IMR-90 (cell line): ENCODE measurements around the gene PLD2. TPM values are rescaled to one million over a fixed set of nuclear protein-coding genes. Genes with fewer than 3 reads are reported as not detected.

ENCODE experiments used
- ATAC-seq: fragments of 200-7000 bp; cut with Tn5 transposase; 2 replicates; pipeline ENCODE4 v1.9.1; 2020; ENCODE audit warnings: low read depth, mild to moderate bottlenecking, moderate library complexity
- BruUV-seq: library from RNA; stranded (reverse); fragments of 400-500 nt; replicated peaks from 2 replicates; lab custom pipeline; 2021; lab: Mats Ljungman, UMichigan
- CTCF ChIA-PET: fragments of 300-600 bp; formaldehyde crosslinking; extraction: SDS; loops from one replicate; lab custom pipeline; 2021; ENCODE audit warnings: antibody characterized with exemption; lab: Yijun Ruan, JAX
- POLR2A ChIA-PET: fragments of 300-600 bp; sonication (Branson Sonifier 250); formaldehyde crosslinking; loops from one replicate; lab custom pipeline; 2022; ENCODE audit warnings: antibody characterized with exemption; ENCODE audit not compliant: unreplicated experiment; lab: Charles Lee
- DNase-seq: peaks from one replicate; pipeline ENCODE4 v3.0.0; 2013
- H2AFZ ChIP-seq: replicated peaks from 2 replicates; pipeline ENCODE3; 2013; ENCODE audit warnings: low read length, mild to moderate bottlenecking; ENCODE audit not compliant: poor library complexity
- H2AK5ac ChIP-seq: 2 replicates; pipeline ENCODE4 v1.6.1; 2013; ENCODE audit warnings: low read depth, low read length, inconsistent platforms
- H2AK9ac ChIP-seq: replicated peaks from 2 replicates; pipeline ENCODE3; 2013; ENCODE audit warnings: mild to moderate bottlenecking, low read depth, low read length, moderate library complexity; ENCODE audit not compliant: poor library complexity
- H2BK120ac ChIP-seq: 2 replicates; pipeline ENCODE4 v1.6.1; 2013; ENCODE audit warnings: low read depth, low read length, inconsistent platforms
- H2BK15ac ChIP-seq: 3 replicates; pipeline ENCODE4 v1.6.1; 2013; ENCODE audit warnings: low read depth, low read length, inconsistent platforms
- H2BK20ac ChIP-seq: 2 replicates; pipeline ENCODE4 v1.6.1; 2013; ENCODE audit warnings: low read depth, mild to moderate bottlenecking, inconsistent platforms, low read length, moderate library complexity
- H2BK5ac ChIP-seq: 2 replicates; pipeline ENCODE4 v1.6.1; 2013; ENCODE audit warnings: mild to moderate bottlenecking, low read depth, low read length, inconsistent platforms; ENCODE audit not compliant: poor library complexity, severe bottlenecking
- H3K14ac ChIP-seq: replicated peaks from 2 replicates; pipeline ENCODE4 v1.6.1; 2013; ENCODE audit warnings: low read depth, low read length, inconsistent platforms
- H3K18ac ChIP-seq: 2 replicates; pipeline ENCODE4 v1.6.1; 2013; ENCODE audit warnings: low read depth, low read length, control low read depth
- H3K23ac ChIP-seq: 2 replicates; pipeline ENCODE4 v1.6.1; 2013; ENCODE audit warnings: low read depth, low read length, inconsistent platforms
- H3K27ac ChIP-seq: 2 replicates; pipeline ENCODE4 v1.5.1; 2013; ENCODE audit warnings: mild to moderate bottlenecking, control low read depth, low read length; ENCODE audit not compliant: insufficient read depth
- H3K27me3 ChIP-seq: 2 replicates; pipeline ENCODE4 v1.6.1; 2013; ENCODE audit warnings: low read length; ENCODE audit not compliant: control insufficient read depth, insufficient read depth
- H3K36me3 ChIP-seq: 2 replicates; pipeline ENCODE4 v1.6.1; 2013; ENCODE audit warnings: low read length, mixed read lengths; ENCODE audit not compliant: control insufficient read depth, insufficient read depth
- H3K4ac ChIP-seq: 2 replicates; pipeline ENCODE4 v1.6.1; 2013; ENCODE audit warnings: low read depth, low read length, inconsistent platforms
- H3K4me1 ChIP-seq: 2 replicates; pipeline ENCODE4 v1.6.1; 2013; ENCODE audit warnings: low read length, mixed read lengths; ENCODE audit not compliant: control insufficient read depth, insufficient read depth
- H3K4me2 ChIP-seq: 2 replicates; pipeline ENCODE4 v1.6.1; 2013; ENCODE audit warnings: low read depth, mild to moderate bottlenecking, control low read depth, low read length, moderate library complexity
- H3K4me3 ChIP-seq: 2 replicates; pipeline ENCODE4 v1.5.1; 2013; ENCODE audit warnings: low read depth, mild to moderate bottlenecking, control low read depth, low read length, moderate library complexity; ENCODE audit not compliant: insufficient read depth
- H3K56ac ChIP-seq: 2 replicates; pipeline ENCODE4 v1.6.1; 2013; ENCODE audit warnings: low read length, inconsistent platforms; ENCODE audit not compliant: insufficient read depth; ENCODE audit errors: extremely low read depth
- H3K79me1 ChIP-seq, 2 experiments: 2 replicates each; pipeline ENCODE4 v1.6.1; 2013; ENCODE audit warnings: low read length in 2 of 2, inconsistent platforms in 1 of 2, low read depth in 1 of 2
- H3K9ac ChIP-seq: 2 replicates; pipeline ENCODE4 v1.6.1; 2013; ENCODE audit warnings: low read depth, low read length, control low read depth
- H3K9me1 ChIP-seq: 2 replicates; pipeline ENCODE4 v1.6.1; 2013; ENCODE audit warnings: low read length, inconsistent platforms; ENCODE audit not compliant: insufficient read depth
- H3K9me3 ChIP-seq: 2 replicates; pipeline ENCODE4 v1.6.1; 2013; ENCODE audit warnings: low read length; ENCODE audit not compliant: control insufficient read depth, insufficient read depth
- H4K20me1 ChIP-seq: 2 replicates; pipeline ENCODE4 v1.6.1; 2013; ENCODE audit warnings: low read length, inconsistent platforms; ENCODE audit not compliant: insufficient read depth
- H4K5ac ChIP-seq: 2 replicates; pipeline ENCODE4 v1.6.1; 2013; ENCODE audit warnings: mild to moderate bottlenecking, low read depth, low read length, control low read depth
- H4K8ac ChIP-seq, 2 experiments: 2 replicates each; pipeline ENCODE4 v1.6.1; 2013; ENCODE audit warnings: low read depth in 2 of 2, low read length in 2 of 2, control low read depth in 1 of 2, inconsistent platforms in 1 of 2
- H4K91ac ChIP-seq: 2 replicates; pipeline ENCODE4 v1.6.1; 2013; ENCODE audit warnings: low read depth, low read length, inconsistent platforms; ENCODE audit not compliant: insufficient read depth
- CHD1 ChIP-seq: IDR thresholded peaks from 2 replicates; pipeline ENCODE4 v1.6.1; 2012; ENCODE audit warnings: low read depth, low read length, improper control_type of control experiment
- MAZ ChIP-seq: IDR thresholded peaks from 2 replicates; pipeline ENCODE4 v1.6.1; 2012; ENCODE audit warnings: low read depth, mild to moderate bottlenecking, low read length, improper control_type of control experiment, moderate library complexity, borderline replicate concordance
- MXI1 ChIP-seq: IDR thresholded peaks from 2 replicates; pipeline ENCODE4 v1.6.1; 2012; ENCODE audit warnings: low read depth, mild to moderate bottlenecking, low read length, moderate library complexity, borderline replicate concordance
- POLR2A ChIP-seq: IDR thresholded peaks from 2 replicates; pipeline ENCODE4 v1.6.1; 2012; ENCODE audit warnings: mild to moderate bottlenecking, low read depth, low read length
- RAD21 ChIP-seq: IDR thresholded peaks from 2 replicates; pipeline ENCODE4 v1.6.1; 2012; ENCODE audit warnings: low read length, improper control_type of control experiment
- RFX5 ChIP-seq: IDR thresholded peaks from 2 replicates; pipeline ENCODE4 v1.8.0; 2012; ENCODE audit warnings: low read depth, mild to moderate bottlenecking, low read length, moderate library complexity
- WGBS, 2 experiments: methylation state at CpG; one replicate each; pipeline versions ENCODE4 v1.1.5 to v1.1.7; 2013; ENCODE audit warnings: missing lambda C conversion rate in 2 of 2; ENCODE audit not compliant: insufficient read length in 1 of 2; ENCODE audit errors: extremely low coverage in 2 of 2; 5-methylcytosine and 5-hydroxymethylcytosine counted together
- dilution Hi-C: fragments of 300-500 bp; cut with HindIII; formaldehyde crosslinking; loops from one replicate; pipeline ENCODE4 v1.14.3; 2018; ENCODE audit warnings: low sequenced_read_pairs; ENCODE audit not compliant: unreplicated experiment
- in situ Hi-C: fragments of 300-500 bp; cut with MboI; formaldehyde crosslinking; loops from 3 replicates; pipeline ENCODE4 v1.14.3; 2019; ENCODE audit warnings: low sequenced_read_pairs, inconsistent platforms, mixed read lengths
- intact Hi-C: fragments of 100-400 bp; cut with micrococcal nuclease; formaldehyde crosslinking; loops from 2 replicates; pipeline ENCODE4 v1.10.0; 2022
- polyA plus RNA-seq, 3 experiments: library from polyadenylated mRNA; depleted of rRNA; stranded (reverse); fragments of >200 nt; gene quantifications; 2 replicates each; pipeline ENCODE4 v1.2.3, GENCODE V29; 2012; ENCODE audit warnings: low replicate concordance in 1 of 3
- total RNA-seq: library from RNA; depleted of rRNA; stranded (reverse); fragments of >200 nt; gene quantifications from 2 replicates; pipeline ENCODE4 v1.2.3, GENCODE V29; 2012
- TF ChIP-seq, protein P1 (sequence below): fragments of 150-350 bp; IDR thresholded peaks from 2 replicates; pipeline ENCODE4 v1.6.1; 2017; ENCODE audit warnings: mild to moderate bottlenecking, antibody characterized with exemption, low read length, low read depth

The PLD2 gene
- total and polyA plus RNA-seq, 2 of the 4 experiments (the other 2 are of a cell fraction): 12.5 to 28.0 TPM

DNA sequence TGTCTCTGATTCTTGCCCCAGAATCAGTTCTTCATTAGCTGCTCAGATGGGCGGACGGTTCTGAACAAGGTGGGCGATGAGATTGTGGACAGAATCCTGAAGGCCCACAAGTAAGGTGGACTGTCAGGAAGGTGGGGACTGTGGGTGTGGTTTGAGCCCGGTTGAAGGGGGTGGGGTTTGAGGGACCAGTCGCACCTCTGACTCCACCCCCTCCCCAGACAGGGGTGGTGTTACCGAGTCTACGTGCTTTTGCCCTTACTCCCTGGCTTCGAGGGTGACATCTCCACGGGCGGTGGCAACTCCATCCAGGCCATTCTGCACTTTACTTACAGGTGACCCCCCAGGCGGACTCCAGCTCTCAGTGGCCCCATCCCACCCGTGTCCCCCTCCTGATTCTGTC is 11.3 kb downstream of the PLD2 start:
- in situ Hi-C loops (no loop called here), intact Hi-C loops (no loop called here), dilution Hi-C loops (no loop called here)
- Histone ChIP-seq H3K9ac (no peak overlapping the region), H3K14ac (no peak overlapping the region), H2BK15ac (no peak overlapping the region), H3K4me3 (no peak overlapping the region), H3K27ac (no peak overlapping the region), H3K79me1 (no peaks in the 10 kb centered on the region), H3K4me2 (no peak overlapping the region), H3K9me3 (no peaks in the 10 kb centered on the region), H2AFZ (no peak overlapping the region), H3K18ac (no peak overlapping the region), H3K4me1 (no peaks in the 10 kb centered on the region), H3K56ac (no peak overlapping the region), H3K9me1 (0 out of 2 replicates have a peak, but pooled peaks cover 4% of the 10 kb centered on the region), H4K8ac (no peak overlapping the region), H2BK20ac (no peak overlapping the region), H4K91ac (no peak overlapping the region), H4K20me1 (peaks cover 8% of the 10 kb centered on the region; the same call in 1 of the 2 replicates), H3K36me3 (peaks cover 52% of the 10 kb centered on the region), H2AK5ac (no peak overlapping the region), H2BK5ac (no peak overlapping the region), H3K23ac (no peak overlapping the region), H4K5ac (no peak overlapping the region), H2BK120ac (no peak overlapping the region), H3K4ac (no peak overlapping the region), H2AK9ac (no peak overlapping the region), H3K27me3 (no peaks in the 10 kb centered on the region)
- no TSS peak for BruUV-seq
- POLR2A ChIA-PET: no interaction called here
- CTCF ChIA-PET: no interaction called here
- DNase-seq: no peak
- WGBS, 2 experiments: 87% methylated on average over 5 of the region's 12 CpGs; no CpG with 5 or more reads in 1 of the 2 experiments
- ATAC-seq: no peak
- TF ChIP-seq RFX5: no peak
- no peak for TF ChIP-seq RAD21
- no peak for TF ChIP-seq MAZ
- no peak for TF ChIP-seq MXI1
- TF ChIP-seq, protein P1, sequence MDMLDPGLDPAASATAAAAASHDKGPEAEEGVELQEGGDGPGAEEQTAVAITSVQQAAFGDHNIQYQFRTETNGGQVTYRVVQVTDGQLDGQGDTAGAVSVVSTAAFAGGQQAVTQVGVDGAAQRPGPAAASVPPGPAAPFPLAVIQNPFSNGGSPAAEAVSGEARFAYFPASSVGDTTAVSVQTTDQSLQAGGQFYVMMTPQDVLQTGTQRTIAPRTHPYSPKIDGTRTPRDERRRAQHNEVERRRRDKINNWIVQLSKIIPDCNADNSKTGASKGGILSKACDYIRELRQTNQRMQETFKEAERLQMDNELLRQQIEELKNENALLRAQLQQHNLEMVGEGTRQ: no peak
- TF ChIP-seq POLR2A: no peak
- no peak for TF ChIP-seq CHD1
